Breast epithelium (tissue), 4 donors: Measurements from ENCODE around the gene METRNL. TPM values are rescaled to one million over a fixed set of nuclear protein-coding genes. Genes with fewer than 3 reads are reported as not detected.
"Not testable (repeated sequence)": the region's sequence is repeated elsewhere in the genome, so short reads cannot be mapped to it uniquely, and the experiment has no call there.

Source experiments
- DNase-seq, 2 donors: peaks; one replicate each; pipeline ENCODE4 v3.0.0-alpha.2; 2019; ENCODE audit warnings: low spot score in 2 of 2
- H3K27ac ChIP-seq, 2 donors: fragments of 200-600 bp; sonication (generic) in 1 of 2; one replicate each; pipeline ENCODE4 v1.5.1; 2016 to 2019; ENCODE audit warnings: mild to moderate bottlenecking in 1 of 2
- H3K27me3 ChIP-seq, 2 donors: fragments of 200-600 bp; sonication (generic) in 1 of 2; one replicate each; pipeline versions ENCODE4 v1.5.1 to v1.6.0; 2017 to 2019; ENCODE audit warnings: control low read depth in 1 of 2, mild to moderate bottlenecking in 1 of 2
- H3K36me3 ChIP-seq: fragments of 200-600 bp; one replicate; pipeline ENCODE4 v1.5.1; 2019
- H3K4me1 ChIP-seq, 2 donors: fragments of 200-600 bp; sonication (generic); one replicate each; pipeline ENCODE4 v1.5.1; 2016 to 2019; ENCODE audit warnings: control low read depth in 1 of 2
- H3K4me3 ChIP-seq, 3 donors: fragments of 200-600 bp; sonication (generic); 1 replicate in 2 of 3; 2 replicates in 1 of 3; pipeline ENCODE4 v1.5.1; 2016 to 2019; ENCODE audit warnings: mild to moderate bottlenecking in 3 of 3, moderate library complexity in 2 of 3
- H3K9me3 ChIP-seq, 2 donors: fragments of 200-600 bp; sonication (generic) in 1 of 2; one replicate each; pipeline ENCODE4 v1.5.1; 2016 to 2019; ENCODE audit warnings: control low read depth in 1 of 2
- POLR2A ChIP-seq: fragments of 450-650 bp; IDR thresholded peaks from one replicate; pipeline ENCODE4 v1.6.1; 2016; ENCODE audit warnings: antibody characterized with exemption, mild to moderate bottlenecking, moderate library complexity
- POLR2AphosphoS5 ChIP-seq, 3 donors: sonication (generic); formaldehyde crosslinking; IDR thresholded peaks; one replicate each; pipeline ENCODE4 v1.6.1; 2017; ENCODE audit warnings: antibody characterized with exemption in 3 of 3
- intact Hi-C: fragments of 100-400 bp; cut with DNase I; formaldehyde crosslinking; loops from one replicate; pipeline ENCODE4 v1.15.1; 2023; ENCODE audit warnings: low total_unique reads
- total RNA-seq, 3 donors: library from RNA; depleted of rRNA; stranded (reverse); fragments of >200 nt; gene quantifications; one replicate each; pipeline ENCODE4 v1.1.0, GENCODE V29; 2016
- TF ChIP-seq, protein P1 (sequence below), 3 donors: fragments of 450-650 bp; IDR thresholded peaks; one replicate each; pipeline ENCODE4 v1.5.1; 2016 to 2017; ENCODE audit warnings: antibody characterized with exemption in 3 of 3, mild to moderate bottlenecking in 3 of 3, moderate library complexity in 3 of 3

The METRNL gene
- total RNA-seq, 3 donors from 2014 or later, result 41.6 to 102 (median 54.1) TPM

DNA sequence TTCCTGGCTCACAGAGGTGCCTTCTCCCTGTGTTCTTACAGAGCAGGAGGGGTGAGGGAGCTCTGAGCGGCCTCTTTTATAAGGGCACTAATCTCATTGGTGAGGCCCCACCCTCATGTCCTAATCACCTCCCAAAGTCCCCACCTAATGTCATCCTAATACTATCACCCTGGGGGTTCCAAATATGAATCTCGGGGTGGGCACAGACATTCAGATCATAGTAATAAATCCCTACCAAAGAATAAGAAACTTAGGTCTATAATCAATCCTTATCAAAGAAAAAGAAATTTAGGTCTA, 32.3 kb upstream of the METRNL start:
- Histone ChIP-seq H3K27me3 (no peaks in the 10 kb centered on the region), H3K4me1 (peaks cover 0 to 5% of the 10 kb centered on the region in 2 donors), H3K27ac (no peak overlapping the region), H3K9me3 (no peaks in the 10 kb centered on the region), H3K4me3 (no peak overlapping the region), H3K36me3 (no peaks in the 10 kb centered on the region)
- no peak for DNase-seq
- intact Hi-C loops, result no loop called here
- TF ChIP-seq POLR2AphosphoS5 (IDR thresholded peaks at IDR 0.05), result no peak
- no peak for TF ChIP-seq POLR2A
- TF ChIP-seq, protein P1, sequence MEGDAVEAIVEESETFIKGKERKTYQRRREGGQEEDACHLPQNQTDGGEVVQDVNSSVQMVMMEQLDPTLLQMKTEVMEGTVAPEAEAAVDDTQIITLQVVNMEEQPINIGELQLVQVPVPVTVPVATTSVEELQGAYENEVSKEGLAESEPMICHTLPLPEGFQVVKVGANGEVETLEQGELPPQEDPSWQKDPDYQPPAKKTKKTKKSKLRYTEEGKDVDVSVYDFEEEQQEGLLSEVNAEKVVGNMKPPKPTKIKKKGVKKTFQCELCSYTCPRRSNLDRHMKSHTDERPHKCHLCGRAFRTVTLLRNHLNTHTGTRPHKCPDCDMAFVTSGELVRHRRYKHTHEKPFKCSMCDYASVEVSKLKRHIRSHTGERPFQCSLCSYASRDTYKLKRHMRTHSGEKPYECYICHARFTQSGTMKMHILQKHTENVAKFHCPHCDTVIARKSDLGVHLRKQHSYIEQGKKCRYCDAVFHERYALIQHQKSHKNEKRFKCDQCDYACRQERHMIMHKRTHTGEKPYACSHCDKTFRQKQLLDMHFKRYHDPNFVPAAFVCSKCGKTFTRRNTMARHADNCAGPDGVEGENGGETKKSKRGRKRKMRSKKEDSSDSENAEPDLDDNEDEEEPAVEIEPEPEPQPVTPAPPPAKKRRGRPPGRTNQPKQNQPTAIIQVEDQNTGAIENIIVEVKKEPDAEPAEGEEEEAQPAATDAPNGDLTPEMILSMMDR (IDR thresholded peaks at IDR 0.05), result no peak

DNA sequence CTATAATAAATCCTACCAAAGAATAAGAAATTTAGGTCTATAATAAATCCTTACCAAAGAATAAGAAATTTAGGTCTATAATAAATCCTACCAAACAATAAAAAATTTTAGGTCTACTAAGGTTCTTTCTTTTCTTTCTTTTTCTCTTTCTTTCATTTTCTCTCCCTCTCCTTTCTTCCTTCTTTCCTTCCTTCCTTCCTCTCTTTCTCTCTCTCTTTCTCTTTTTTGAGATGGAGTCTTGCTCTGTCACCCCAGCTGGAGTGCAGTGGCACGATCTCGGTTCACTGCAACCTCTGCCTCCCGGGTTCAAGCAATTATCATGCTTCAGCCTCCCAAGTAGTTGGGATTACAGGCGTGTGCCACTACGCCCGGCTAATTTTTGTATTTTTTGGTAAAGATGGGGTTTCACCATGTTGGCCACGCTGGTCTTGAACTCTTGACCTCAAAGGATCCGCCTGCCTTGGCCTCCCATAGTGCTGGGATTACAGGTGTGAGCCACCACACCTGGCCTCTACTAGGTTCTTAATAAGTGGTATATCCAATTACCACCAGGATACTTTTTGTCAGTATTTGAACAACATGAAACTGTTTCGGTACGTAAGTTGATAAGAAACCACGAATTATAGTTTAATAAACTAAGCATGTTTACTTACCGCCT, 31.5 kb upstream of the METRNL start:
- H3K4me1 ChIP-seq, intact Hi-C loops, H3K9me3 ChIP-seq, DNase-seq, H3K27me3 ChIP-seq, H3K36me3 ChIP-seq, H3K4me3 ChIP-seq: not testable (repeated sequence)
- H3K27ac ChIP-seq, result peak overlapping the region; percentile 21 to 83

DNA sequence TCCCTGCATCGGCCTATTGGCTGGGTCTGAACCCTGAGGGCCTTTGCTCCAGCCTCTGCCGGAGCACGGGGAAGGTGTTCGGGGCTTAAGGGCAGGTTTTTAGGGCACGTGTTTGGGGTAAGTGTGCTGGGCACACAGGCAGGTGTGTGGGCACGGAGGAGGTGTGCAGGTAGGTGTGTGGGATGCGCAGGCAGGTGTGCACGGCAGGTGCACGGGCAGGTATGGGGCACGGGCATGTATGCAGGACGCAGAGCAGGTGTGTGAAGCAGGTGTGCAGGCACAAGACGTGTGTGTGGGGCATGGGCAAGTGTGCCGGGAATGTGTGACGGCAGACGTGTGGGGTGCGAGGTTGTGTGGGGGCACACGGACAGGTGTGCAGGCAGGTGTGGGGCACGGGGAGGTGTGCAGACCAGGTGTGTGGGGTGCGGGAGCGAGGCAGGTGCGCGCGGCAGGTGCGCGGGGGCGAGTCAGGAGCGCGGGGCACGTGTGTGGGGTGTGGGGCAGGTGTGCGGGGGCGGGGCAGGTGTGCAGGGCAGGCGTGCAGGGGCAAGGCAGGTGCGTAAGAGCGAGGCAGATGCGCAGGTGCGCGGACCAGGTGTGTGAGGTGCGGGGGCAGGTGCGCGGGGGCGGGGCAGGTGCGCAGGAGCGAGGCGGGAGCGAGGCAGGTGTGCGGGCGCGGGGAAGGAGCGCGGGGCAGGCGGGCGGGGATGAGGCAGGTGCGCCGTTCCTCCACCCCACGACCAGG, 28.6 kb upstream of the METRNL start:
- Histone ChIP-seq H3K9me3 (no peaks in the 10 kb centered on the region), H3K4me3 (peak overlapping the region; percentile 63 to 84 (median 79)), H3K27ac (peak overlapping the region; percentile 79 to 85), H3K4me1 (peaks cover 0 to 5% of the 10 kb centered on the region in 2 donors), H3K27me3 (no peaks in the 10 kb centered on the region), H3K36me3 (no peaks in the 10 kb centered on the region)
- TF ChIP-seq, protein P1 (IDR thresholded peaks at IDR 0.05), result no peak
- TF ChIP-seq POLR2A (no peak), POLR2AphosphoS5 (IDR thresholded peaks at IDR 0.05) (peak in 1 of 3 donors; percentile 28)
- DNase-seq, result peak in 1 of 2 donors; percentile 54
- intact Hi-C loops, result no loop called here

DNA sequence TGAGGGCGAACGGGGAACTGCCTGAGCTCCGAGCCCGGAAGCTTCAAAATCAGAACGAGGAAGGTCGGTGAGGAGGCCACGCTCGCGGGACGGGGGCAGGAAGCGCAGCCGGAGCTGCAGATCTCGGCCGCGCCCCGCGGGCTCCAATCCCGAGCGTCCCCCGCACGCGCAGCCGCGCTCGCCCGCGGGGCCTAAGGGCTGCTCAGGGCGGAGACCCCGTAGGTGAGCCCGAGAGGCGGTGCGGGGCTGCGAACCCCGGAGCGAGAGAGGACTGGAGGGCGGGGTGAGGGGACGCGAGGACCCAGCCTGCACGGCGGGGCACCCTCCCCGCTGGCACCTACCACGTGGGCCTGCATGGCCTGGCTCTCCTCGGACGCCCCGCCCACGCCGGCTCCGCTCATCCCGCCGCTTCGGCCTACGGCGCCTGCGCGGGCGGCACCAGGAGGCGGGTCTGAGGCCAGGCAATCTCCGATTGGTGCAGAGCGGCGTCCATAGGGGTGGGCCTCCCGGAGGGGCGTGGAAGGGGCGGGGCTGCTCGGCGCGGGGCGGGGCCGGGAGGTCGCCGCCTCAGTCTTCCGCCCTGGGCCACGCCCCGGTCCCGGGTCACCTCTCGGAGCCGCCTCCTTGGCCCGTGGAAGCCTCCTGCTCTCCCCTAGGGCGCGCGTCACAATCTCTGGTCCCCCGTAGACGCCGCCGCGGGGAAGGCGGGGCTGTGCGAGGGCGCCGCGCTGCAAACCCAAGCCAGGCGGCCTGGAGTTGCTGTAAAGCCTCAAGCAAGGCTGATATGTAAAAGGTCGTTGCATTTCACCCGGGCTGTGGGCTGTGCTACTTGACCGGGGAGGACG, 27.8 kb upstream of the METRNL start:
- TF ChIP-seq POLR2A (peak; percentile 51), POLR2AphosphoS5 (IDR thresholded peaks at IDR 0.05) (peak; percentile 63 to 81 (median 81))
- TF ChIP-seq, protein P1 (IDR thresholded peaks at IDR 0.05), result peak in 2 of 3 donors; percentile 21 to 23
- peak overlapping the region; percentile 79 to 85 for H3K27ac ChIP-seq
- H3K27me3 ChIP-seq, result no peaks in the 10 kb centered on the region
- intact Hi-C loops, result no loop called here
- peak; percentile 96 to 97 for DNase-seq
- no peaks in the 10 kb centered on the region for H3K36me3 ChIP-seq
- peak overlapping the region; percentile 63 to 84 (median 79) for H3K4me3 ChIP-seq
- no peaks in the 10 kb centered on the region for H3K9me3 ChIP-seq
- H3K4me1 ChIP-seq, result peaks cover 0 to 5% of the 10 kb centered on the region in 2 donors

DNA sequence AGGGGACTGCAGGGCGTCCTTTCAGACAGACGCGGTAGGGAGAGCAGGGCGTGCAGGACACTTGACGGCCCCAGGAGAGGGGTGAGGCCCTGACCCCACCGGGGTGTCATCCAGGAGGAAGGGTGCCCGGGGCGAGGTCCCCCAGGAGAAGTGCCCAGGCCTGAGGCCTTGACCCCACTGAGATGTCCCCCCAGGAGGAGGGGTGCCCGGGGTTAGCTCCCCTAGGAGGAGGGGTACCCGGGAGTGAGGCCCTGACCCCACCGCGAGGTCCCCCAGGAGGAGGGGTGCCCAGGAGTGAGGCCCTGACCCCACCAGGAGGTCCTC, 27.2 kb upstream of the METRNL start:
- no peak for DNase-seq
- peaks cover 0 to 5% of the 10 kb centered on the region in 2 donors for H3K4me1 ChIP-seq
- no peak for TF ChIP-seq POLR2A
- TF ChIP-seq, protein P1 (IDR thresholded peaks at IDR 0.05), result no peak
- H3K4me3 ChIP-seq, result peak overlapping the region; percentile 63 to 84 (median 79)
- intact Hi-C loops, result no loop called here
- peak overlapping the region; percentile 79 to 85 for H3K27ac ChIP-seq
- H3K36me3 ChIP-seq, result no peaks in the 10 kb centered on the region
- H3K27me3 ChIP-seq, result no peaks in the 10 kb centered on the region
- H3K9me3 ChIP-seq, result no peaks in the 10 kb centered on the region
